ENCODE measurements around the gene PAAF1. TPM values are rescaled to one million over a fixed set of nuclear protein-coding genes. Genes with fewer than 3 reads are reported as not detected.
A peak's percentile ranks its signal among the peaks of the same experiment; 100 is the strongest.

Gene PAAF1, protein sequence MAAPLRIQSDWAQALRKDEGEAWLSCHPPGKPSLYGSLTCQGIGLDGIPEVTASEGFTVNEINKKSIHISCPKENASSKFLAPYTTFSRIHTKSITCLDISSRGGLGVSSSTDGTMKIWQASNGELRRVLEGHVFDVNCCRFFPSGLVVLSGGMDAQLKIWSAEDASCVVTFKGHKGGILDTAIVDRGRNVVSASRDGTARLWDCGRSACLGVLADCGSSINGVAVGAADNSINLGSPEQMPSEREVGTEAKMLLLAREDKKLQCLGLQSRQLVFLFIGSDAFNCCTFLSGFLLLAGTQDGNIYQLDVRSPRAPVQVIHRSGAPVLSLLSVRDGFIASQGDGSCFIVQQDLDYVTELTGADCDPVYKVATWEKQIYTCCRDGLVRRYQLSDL
- 10 to 100 TPM; 15.4 to 32.0 (median 27.9) TPM for total RNA-seq

DNA sequence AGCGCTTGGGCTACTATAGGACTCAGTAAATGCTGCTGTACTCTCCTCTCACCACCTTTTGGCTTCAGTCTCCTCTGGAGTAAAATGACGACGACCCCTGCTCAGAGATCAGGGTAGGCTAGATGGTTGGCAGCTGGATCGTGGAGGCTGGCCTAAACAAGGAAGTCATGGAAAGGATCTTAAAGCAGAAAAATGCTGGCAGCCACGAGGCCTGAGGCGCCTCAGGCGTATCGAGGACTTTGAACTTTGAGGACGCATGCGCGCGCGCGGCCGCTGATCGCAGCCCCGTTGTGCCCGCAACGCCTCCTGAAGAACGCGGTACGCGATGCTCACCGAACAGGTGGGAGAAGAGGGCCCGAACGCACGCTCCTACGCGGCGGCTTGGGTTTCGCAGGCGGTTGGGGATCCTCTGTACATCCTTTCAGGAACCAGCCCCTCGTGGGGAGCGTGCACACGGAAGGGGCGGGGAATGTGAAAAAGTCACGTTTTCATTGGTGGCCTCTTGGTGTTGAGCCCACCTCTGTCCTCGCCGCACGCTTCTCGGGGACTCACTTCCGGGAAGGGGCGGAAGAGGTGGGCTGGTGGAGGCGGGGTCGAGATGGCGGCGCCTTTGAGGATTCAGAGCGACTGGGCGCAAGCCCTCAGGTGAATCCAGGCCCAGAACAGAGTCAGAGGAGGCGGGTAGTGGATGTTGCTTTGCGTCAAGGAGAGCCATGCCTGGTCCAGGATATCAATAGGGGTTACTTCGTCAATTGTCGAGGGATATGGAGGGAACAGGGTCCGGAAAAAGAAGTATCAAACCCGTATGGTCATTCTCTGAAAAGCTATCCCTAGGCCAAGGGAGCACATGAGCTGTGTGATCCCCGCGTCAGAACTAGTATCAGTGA, at the start of gene PAAF1, which contains the start of gene COA4:
TSS of gene PAAF1 (plus strand) at position 576 of the 887 bp plus-strand sequence. CDS start at position 599, 23 bp downstream.
TSS of gene COA4 (minus strand) at position 423 of the 887 bp plus-strand sequence. CDS start 3,468 bp downstream, outside the sequence.
- ATAC-seq (replicated peaks in 6 of 8) = peak; percentile 89 to 99 (median 98)
- Histone ChIP-seq H3K4me3 (peak within 1 kb of the TSS; percentile 63 to 98 (median 80)), H3K4me1 (replicated peaks in 1 of 2) (peaks cover 12 to 13% of the 10 kb centered on the region in 2 donors), H3K27ac (peak within 1 kb of the TSS; percentile 78 to 93)
- in situ Hi-C loops (cut with MboI; ENCODE audit: low pct_unique_long_range_greater_than_20kb in 2 of 9, low sequenced_read_pairs in 9 of 9, unreplicated experiment in 9 of 9) = no loop called here
- WGBS, 10 experiments = 0 to 2% (median 0%) methylated on average over 1 to 39 of the region's 57 CpGs

DNA sequence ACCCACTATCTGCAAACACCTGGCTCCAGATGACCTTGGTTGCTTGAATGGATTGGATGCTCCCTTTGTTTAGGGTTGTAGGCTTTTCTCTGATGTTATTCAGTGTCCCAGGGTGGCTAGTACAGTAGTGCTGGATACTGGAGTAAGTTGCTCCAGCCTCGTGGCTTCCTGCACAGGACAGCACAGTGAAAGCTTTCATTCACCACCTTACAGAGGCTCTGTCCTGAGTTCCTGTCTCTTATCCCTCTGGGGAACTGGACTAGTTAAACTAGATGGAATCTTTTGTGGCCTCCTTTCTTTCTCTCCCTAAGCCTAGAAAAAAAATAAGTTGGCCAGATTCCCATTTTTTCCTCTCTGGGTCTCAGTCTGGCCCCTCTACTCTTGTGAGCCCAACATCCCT, 46.5 kb upstream of the PAAF1 start:
- Histone ChIP-seq H3K4me3 (no peak overlapping the region), H3K27ac (no peak overlapping the region), H3K4me1 (replicated peaks in 1 of 2) (no peaks in the 10 kb centered on the region)
- WGBS, 10 experiments = 57 to 100% (median 73%) methylated on average over 1 of the region's 1 CpG; no CpG with 5 or more reads in 4 of the 10 experiments
- ATAC-seq (replicated peaks in 6 of 8) = no peak
- in situ Hi-C loops (cut with MboI; ENCODE audit: low pct_unique_long_range_greater_than_20kb in 2 of 9, low sequenced_read_pairs in 9 of 9, unreplicated experiment in 9 of 9) = no loop called here

DNA sequence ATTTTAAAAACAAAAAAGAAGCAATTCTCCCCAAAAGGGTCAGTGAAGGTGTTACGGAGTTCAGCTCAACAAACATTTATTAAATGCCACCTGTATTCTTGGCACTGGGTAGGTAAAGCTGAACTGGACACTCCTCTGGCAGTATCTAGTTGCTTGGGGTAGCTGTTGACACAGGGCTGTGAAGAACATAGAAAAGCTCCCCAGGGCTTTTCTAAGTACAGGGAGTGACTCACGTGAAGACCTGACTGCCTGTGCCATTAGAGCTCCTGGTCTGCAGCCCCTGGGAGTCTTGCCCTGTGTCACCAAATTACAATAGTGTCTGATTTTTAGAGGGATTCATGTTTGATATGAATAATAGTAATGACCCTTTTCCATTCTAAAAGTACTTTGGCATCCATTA, 43.7 kb upstream of the PAAF1 start:
- ATAC-seq (replicated peaks in 6 of 8) = no peak
- Histone ChIP-seq H3K27ac (no peak overlapping the region), H3K4me1 (replicated peaks in 1 of 2) (no peaks in the 10 kb centered on the region), H3K4me3 (no peak overlapping the region)
- in situ Hi-C loops (cut with MboI; ENCODE audit: low pct_unique_long_range_greater_than_20kb in 2 of 9, low sequenced_read_pairs in 9 of 9, unreplicated experiment in 9 of 9) = no loop called here
- WGBS, 10 experiments = 91 to 100% (median 100%) methylated on average over 1 of the region's 2 CpGs; no CpG with 5 or more reads in 2 of the 10 experiments

DNA sequence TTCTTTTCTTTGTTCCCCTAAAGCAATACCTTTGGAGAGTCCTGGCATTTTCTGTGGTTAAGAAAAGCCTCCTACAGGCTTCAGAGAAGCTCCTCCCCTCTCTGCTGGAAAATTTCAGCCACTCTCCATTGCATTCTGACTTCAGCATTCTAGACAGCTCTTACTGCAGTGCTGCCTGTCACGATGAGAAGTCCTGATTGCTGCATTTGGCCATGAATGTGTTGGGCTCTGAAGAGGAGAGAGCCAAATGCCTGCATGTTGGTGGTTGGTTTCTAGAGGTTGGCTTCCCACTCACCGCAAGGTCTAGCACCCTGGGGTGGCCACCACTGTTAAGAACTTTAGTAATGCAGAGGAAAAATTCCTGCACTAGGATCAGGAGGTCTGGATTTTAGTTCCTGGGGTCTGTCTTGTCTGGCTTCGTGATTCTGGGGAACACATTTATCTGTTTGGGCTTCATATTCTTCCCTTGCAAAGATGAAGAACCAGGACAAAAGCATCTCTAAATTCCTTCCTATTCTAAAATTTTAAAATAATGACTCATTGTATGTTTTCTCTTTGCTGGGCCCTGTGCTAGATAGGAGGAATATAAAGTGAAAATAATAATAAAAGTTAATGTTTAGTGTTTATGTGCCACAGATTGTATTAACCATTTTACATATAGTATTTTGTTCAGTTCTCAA, 38.2 kb upstream of the PAAF1 start:
- WGBS, 10 experiments = 50 to 100% (median 82%) methylated on average over 1 to 3 of the region's 3 CpGs; no CpG with 5 or more reads in 2 of the 10 experiments
- no peak overlapping the region for H3K27ac ChIP-seq

DNA sequence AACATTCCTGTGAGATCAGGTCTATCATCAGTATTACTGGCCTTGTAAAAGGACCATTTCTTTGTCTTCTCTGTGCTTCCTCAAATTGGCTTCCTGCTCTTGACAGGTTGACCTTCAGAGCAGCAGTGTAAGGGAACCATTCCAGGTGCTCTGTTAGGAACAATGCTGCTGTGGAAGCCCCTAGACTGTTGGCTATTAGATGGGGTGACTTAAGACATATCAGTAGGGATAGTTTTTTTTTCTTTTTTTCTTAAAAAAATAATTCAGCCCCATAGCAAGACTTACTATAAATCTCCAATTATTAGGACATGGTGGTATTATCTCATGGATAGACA, 37.7 kb upstream of the PAAF1 start:
- H3K4me3 ChIP-seq = no peak overlapping the region
- no peak for ATAC-seq (replicated peaks in 6 of 8)
- no peak overlapping the region for H3K27ac ChIP-seq
- no peaks in the 10 kb centered on the region for H3K4me1 ChIP-seq (replicated peaks in 1 of 2)
- in situ Hi-C loops (cut with MboI; ENCODE audit: low pct_unique_long_range_greater_than_20kb in 2 of 9, low sequenced_read_pairs in 9 of 9, unreplicated experiment in 9 of 9) = no loop called here

More for the DNA sequence above, 38.2 kb upstream of the PAAF1 start:
- in situ Hi-C loops (cut with MboI; ENCODE audit: low pct_unique_long_range_greater_than_20kb in 2 of 9, low sequenced_read_pairs in 9 of 9, unreplicated experiment in 9 of 9) = no loop called here
- Histone ChIP-seq H3K4me3 (no peak overlapping the region), H3K4me1 (replicated peaks in 1 of 2) (no peaks in the 10 kb centered on the region)
- peak in 2 of 8 experiments; percentile 18 to 52 for ATAC-seq (replicated peaks in 6 of 8)

DNA sequence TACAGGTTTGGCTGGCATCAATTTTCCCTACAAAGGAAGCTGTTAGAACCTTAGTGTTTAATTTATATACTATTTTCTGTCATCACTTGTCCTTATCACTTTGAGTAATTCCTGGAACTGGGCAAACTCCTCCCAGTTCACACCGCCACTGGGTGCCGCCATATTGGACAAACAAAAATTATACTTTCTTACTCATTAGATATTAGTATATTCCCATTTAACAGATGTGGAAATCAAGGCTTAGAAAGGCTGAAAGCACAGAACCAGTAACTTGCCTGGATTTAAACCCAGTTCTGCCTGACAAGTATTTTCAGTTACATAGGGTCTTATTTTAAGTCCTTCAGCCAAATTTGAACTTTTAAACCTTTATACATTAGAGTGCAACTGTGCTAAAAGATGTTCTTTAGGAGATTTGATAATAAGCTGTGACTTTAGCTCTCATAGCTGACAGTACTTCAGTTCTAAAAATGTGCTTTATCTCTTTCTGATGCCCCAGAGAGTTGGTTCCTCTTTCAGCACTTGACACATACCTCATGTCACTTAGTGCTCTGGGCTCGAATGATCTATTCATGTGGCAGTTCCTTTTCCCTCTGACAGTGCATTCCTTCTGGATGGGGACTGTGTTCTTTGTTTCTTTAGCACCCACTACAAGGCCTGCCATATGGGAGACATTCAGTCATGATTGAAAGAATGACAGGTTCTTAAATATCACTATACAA, 25.6 kb upstream of the PAAF1 start:
- in situ Hi-C loops (cut with MboI; ENCODE audit: low pct_unique_long_range_greater_than_20kb in 2 of 9, low sequenced_read_pairs in 9 of 9, unreplicated experiment in 9 of 9) = no loop called here
- H3K4me3 ChIP-seq = no peak overlapping the region
- ATAC-seq (replicated peaks in 6 of 8) = no peak
- H3K27ac ChIP-seq = no peak overlapping the region
- 83 to 100% (median 100%) methylated on average over 1 to 3 of the region's 3 CpGs; no CpG with 5 or more reads in 1 of the 10 experiments for WGBS, 10 experiments
- no peaks in the 10 kb centered on the region for H3K4me1 ChIP-seq (replicated peaks in 1 of 2)

DNA sequence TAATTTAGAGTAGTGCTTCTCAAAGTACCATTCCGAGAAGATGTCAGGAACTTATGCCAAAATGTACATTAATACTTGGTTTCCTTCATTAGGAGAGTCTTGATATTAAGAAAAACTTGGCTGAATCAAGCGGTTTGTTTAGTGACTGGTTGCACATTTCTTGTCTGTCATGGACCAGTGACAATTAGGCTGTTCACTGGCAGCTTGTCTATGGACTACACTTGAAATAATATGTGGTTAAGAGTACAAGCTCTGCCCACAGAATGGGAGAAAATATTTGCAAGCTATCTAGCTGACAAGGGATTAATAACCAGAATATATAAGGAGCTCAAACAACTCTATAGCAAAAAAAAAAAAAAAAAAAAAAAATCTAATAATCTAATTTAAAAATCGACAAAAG, 24.8 kb upstream of the PAAF1 start:
- Histone ChIP-seq H3K4me1 (replicated peaks in 1 of 2) (no peaks in the 10 kb centered on the region), H3K27ac (no peak overlapping the region), H3K4me3 (no peak overlapping the region)
- ATAC-seq (replicated peaks in 6 of 8) = no peak
- in situ Hi-C loops (cut with MboI; ENCODE audit: low pct_unique_long_range_greater_than_20kb in 2 of 9, low sequenced_read_pairs in 9 of 9, unreplicated experiment in 9 of 9) = no loop called here
- WGBS, 10 experiments = 44 to 100% (median 81%) methylated on average over 1 to 3 of the region's 3 CpGs

DNA sequence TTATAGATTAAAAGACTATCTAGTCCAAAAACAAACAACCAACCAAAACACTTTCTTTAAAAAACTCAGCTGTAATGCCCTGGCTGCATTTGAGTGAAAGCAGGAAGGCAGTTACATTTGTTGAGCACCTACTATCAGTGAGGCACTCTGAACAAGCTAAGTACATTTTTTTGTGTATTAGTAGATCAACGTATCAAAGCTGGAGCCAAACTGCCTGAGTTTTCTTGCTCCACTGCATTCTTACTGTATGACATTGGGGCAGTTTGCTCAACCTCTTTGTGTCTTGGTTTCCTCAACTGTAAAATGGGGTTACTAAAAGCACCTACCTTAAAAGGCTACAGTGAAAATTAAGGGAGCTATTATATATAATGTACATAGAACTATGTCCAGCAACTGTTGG, 22.1 kb upstream of the PAAF1 start:
- no peaks in the 10 kb centered on the region for H3K4me1 ChIP-seq (replicated peaks in 1 of 2)
- ATAC-seq (replicated peaks in 6 of 8) = no peak
- in situ Hi-C loops (cut with MboI; ENCODE audit: low pct_unique_long_range_greater_than_20kb in 2 of 9, low sequenced_read_pairs in 9 of 9, unreplicated experiment in 9 of 9) = no loop called here
- no peak overlapping the region for H3K4me3 ChIP-seq
- H3K27ac ChIP-seq = no peak overlapping the region
- 60 to 100% (median 80%) methylated on average over 1 of the region's 1 CpG; no CpG with 5 or more reads in 5 of the 10 experiments for WGBS, 10 experiments

DNA sequence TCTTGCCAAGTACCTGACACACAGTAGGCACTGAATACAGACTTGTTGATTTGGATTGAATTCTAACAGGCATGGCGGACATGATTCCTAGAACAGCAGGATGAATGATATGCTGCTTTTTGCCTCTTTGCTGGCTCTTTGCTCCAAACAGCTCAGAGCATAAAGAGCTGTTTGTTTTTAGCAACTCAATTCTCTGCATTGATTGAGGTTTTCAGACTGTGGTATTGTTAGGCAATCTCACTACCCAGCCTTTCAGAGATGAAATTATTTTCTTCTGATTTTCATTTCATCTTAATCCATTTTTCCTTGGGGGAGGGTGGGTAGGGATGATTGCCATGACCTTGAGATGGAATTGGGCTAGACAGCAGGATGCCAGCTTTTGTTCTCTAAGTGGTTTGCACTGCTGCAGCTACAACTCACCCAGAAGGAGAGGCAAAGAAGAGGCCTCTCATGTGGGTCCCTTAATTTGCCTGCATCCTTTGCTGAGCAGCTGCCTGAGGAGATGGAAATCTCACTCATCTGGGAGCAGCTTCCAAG, 20.7 kb upstream of the PAAF1 start:
- Histone ChIP-seq H3K4me1 (replicated peaks in 1 of 2) (no peaks in the 10 kb centered on the region), H3K4me3 (no peak overlapping the region), H3K27ac (no peak overlapping the region)
- peak in 3 of 8 experiments; percentile 17 to 55 (median 21) for ATAC-seq (replicated peaks in 6 of 8)
- 75 to 100% (median 85%) methylated on average over 1 of the region's 1 CpG; no CpG with 5 or more reads in 2 of the 10 experiments for WGBS, 10 experiments
- in situ Hi-C loops (cut with MboI; ENCODE audit: low pct_unique_long_range_greater_than_20kb in 2 of 9, low sequenced_read_pairs in 9 of 9, unreplicated experiment in 9 of 9) = no loop called here

DNA sequence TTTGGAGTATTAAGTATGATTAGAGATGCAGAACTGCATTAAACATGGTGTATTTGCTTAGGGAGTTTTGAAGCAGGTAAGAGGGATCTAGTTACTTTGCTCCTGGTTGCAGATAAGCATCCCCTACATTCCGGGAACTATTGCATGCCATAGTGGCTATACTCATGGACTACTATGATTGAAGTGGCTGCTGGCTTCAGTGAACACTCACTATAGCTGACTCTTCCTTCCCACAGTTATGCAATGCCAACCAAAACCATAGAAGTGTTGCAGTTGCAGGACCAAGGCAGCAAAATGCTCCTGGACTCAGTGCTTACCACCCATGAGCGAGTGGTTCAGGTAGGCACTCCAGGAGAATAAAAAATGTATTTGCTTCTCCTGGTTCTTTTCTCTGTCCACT, 17.1 kb upstream of the PAAF1 start:
- Histone ChIP-seq H3K27ac (no peak overlapping the region), H3K4me1 (replicated peaks in 1 of 2) (no peaks in the 10 kb centered on the region), H3K4me3 (no peak overlapping the region)
- 92 to 100% (median 100%) methylated on average over 1 to 2 of the region's 2 CpGs; no CpG with 5 or more reads in 5 of the 10 experiments for WGBS, 10 experiments
- ATAC-seq (replicated peaks in 6 of 8) = no peak
- in situ Hi-C loops (cut with MboI; ENCODE audit: low pct_unique_long_range_greater_than_20kb in 2 of 9, low sequenced_read_pairs in 9 of 9, unreplicated experiment in 9 of 9) = no loop called here

DNA sequence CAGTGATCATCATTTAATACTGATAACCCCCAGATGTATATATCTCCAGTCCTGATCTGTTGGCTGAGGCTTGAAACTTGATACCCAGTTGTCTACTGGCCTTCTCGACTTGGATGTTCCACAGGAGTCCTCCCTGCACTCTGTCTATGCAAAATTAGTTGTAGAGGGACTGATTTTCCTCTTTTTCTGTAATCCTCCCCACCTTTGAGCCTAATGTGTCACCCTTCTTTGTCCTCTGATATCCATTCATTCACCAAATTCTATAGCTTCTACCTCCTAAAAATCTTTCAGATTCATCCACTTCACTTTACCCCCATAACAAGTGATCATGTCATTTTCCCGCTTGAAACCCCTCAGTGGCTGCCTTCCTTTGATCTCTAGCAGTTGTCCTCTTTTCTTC, 16.6 kb upstream of the PAAF1 start:
- in situ Hi-C loops (cut with MboI; ENCODE audit: low pct_unique_long_range_greater_than_20kb in 2 of 9, low sequenced_read_pairs in 9 of 9, unreplicated experiment in 9 of 9) = no loop called here
- Histone ChIP-seq H3K4me1 (replicated peaks in 1 of 2) (no peaks in the 10 kb centered on the region), H3K27ac (no peak overlapping the region), H3K4me3 (no peak overlapping the region)
- WGBS, 10 experiments = 50 to 100% (median 70%) methylated on average over 1 to 2 of the region's 2 CpGs
- no peak for ATAC-seq (replicated peaks in 6 of 8)

DNA sequence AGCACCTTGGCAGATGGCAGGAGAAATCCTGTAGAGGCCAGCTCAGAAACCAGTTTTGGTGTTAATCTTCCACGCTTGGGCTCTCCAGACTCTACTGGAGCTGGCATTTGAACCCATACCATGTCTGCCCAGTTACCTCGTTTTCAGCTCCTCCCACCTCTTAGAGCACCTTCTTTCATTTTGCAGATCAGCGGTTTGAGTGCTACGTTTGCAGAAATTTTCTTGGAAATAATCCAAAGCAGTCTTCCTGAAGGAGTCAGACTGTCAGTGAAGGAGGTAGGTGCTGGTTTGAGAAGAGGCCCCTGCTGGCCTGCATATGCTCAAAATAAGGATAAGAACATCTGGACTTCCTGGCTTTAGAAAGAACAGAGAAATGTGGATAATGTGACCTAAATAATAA, 13.8 kb upstream of the PAAF1 start:
- in situ Hi-C loops (cut with MboI; ENCODE audit: low pct_unique_long_range_greater_than_20kb in 2 of 9, low sequenced_read_pairs in 9 of 9, unreplicated experiment in 9 of 9) = no loop called here

More for the DNA sequence above, 13.8 kb upstream of the PAAF1 start:
- Histone ChIP-seq H3K27ac (no peak overlapping the region), H3K4me1 (replicated peaks in 1 of 2) (peaks cover 14 to 18% of the 10 kb centered on the region in 2 donors), H3K4me3 (no peak overlapping the region)
- 47 to 100% (median 96%) methylated on average over 1 to 4 of the region's 4 CpGs; no CpG with 5 or more reads in 4 of the 10 experiments for WGBS, 10 experiments
- no peak for ATAC-seq (replicated peaks in 6 of 8)
